Keratinocyte (primary cell): ENCODE results near the gene IGFBP3. TPM values are rescaled to one million over a fixed set of nuclear protein-coding genes. Genes with fewer than 3 reads are reported as not detected.

ENCODE experiments used
- DNase-seq: peaks from one replicate; pipeline ENCODE4 v3.0.0-alpha.2; 2011; ENCODE audit warnings: low read depth, missing footprints, low spot score
- FAIRE-seq: peaks from 2 replicates; lab custom pipeline; 2011; peaks lifted over from hg19 to GRCh38; lab: Jason Lieb, UNC
- H2AFZ ChIP-seq: 2 replicates; pipeline ENCODE4 v1.6.0; 2012; ENCODE audit warnings: low read length, control low read depth, inconsistent platforms; ENCODE audit not compliant: control insufficient read depth
- H3K27ac ChIP-seq: 2 replicates; pipeline ENCODE4 v1.5.1; 2011; ENCODE audit warnings: low read length; ENCODE audit not compliant: control insufficient read depth, insufficient read depth
- H3K27me3 ChIP-seq: 3 replicates; pipeline ENCODE4 v1.6.0; 2011; ENCODE audit warnings: low read length; ENCODE audit not compliant: control insufficient read depth, insufficient read depth; ENCODE audit errors: extremely low read depth
- H3K36me3 ChIP-seq, 2 experiments: 2 replicates in 1 of 2; 3 replicates in 1 of 2; pipeline ENCODE4 v1.5.1; 2011; ENCODE audit warnings: low read length in 2 of 2, mild to moderate bottlenecking in 1 of 2; ENCODE audit not compliant: control insufficient read depth in 2 of 2, insufficient read depth in 2 of 2; ENCODE audit errors: extremely low read depth in 1 of 2
- H3K4me1 ChIP-seq: 3 replicates; pipeline ENCODE4 v1.5.1; 2011; ENCODE audit warnings: low read length; ENCODE audit not compliant: control insufficient read depth, insufficient read depth; ENCODE audit errors: extremely low read depth
- H3K4me2 ChIP-seq: 3 replicates; pipeline ENCODE4 v1.6.0; 2011; ENCODE audit warnings: low read depth, low read length; ENCODE audit not compliant: control insufficient read depth, insufficient read depth; ENCODE audit errors: extremely low read depth
- H3K4me3 ChIP-seq, 3 experiments: fragments of 200-600 bp in 1 of 3; sonication (generic) in 1 of 3; 2 replicates in 2 of 3; 3 replicates in 1 of 3; pipeline ENCODE4 v1.5.1; 2011 to 2016; ENCODE audit warnings: low read length in 3 of 3, mild to moderate bottlenecking in 3 of 3, control low read depth in 2 of 3, inconsistent platforms in 1 of 3, low read depth in 1 of 3, mixed read lengths in 1 of 3, mixed run types in 1 of 3, moderate library complexity in 1 of 3; ENCODE audit not compliant: control insufficient read depth in 2 of 3, insufficient read depth in 2 of 3; ENCODE audit errors: extremely low read depth in 1 of 3
- H3K79me2 ChIP-seq: 2 replicates; pipeline ENCODE4 v1.6.0; 2012; ENCODE audit warnings: low read length; ENCODE audit not compliant: control insufficient read depth, insufficient read depth
- H3K9ac ChIP-seq: 3 replicates; pipeline ENCODE4 v1.6.0; 2011; ENCODE audit warnings: low read length; ENCODE audit not compliant: control insufficient read depth, insufficient read depth; ENCODE audit errors: extremely low read depth
- H3K9me1 ChIP-seq: 3 replicates; pipeline ENCODE4 v1.6.0; 2011; ENCODE audit warnings: low read length; ENCODE audit not compliant: control insufficient read depth, insufficient read depth; ENCODE audit errors: extremely low read depth
- H3K9me3 ChIP-seq: 2 replicates; pipeline ENCODE4 v1.5.1; 2012; ENCODE audit warnings: low read depth, low read length; ENCODE audit not compliant: control insufficient read depth
- H4K20me1 ChIP-seq: 3 replicates; pipeline ENCODE4 v1.6.0; 2011; ENCODE audit warnings: low read length; ENCODE audit not compliant: control insufficient read depth, insufficient read depth; ENCODE audit errors: extremely low read depth
- CTCF ChIP-seq, 3 experiments: IDR thresholded peaks in 1 of 3; conservative IDR thresholded peaks in 1 of 3; optimal IDR thresholded peaks in 1 of 3; 2 replicates in 2 of 3; 3 replicates in 1 of 3; pipeline versions ENCODE3 to v1.5.1; 2011; ENCODE audit warnings: low read length in 3 of 3, mild to moderate bottlenecking in 3 of 3, moderate library complexity in 2 of 3, control low read depth in 1 of 3, inconsistent platforms in 1 of 3; ENCODE audit not compliant: insufficient read depth in 2 of 3; ENCODE audit errors: extremely low read depth in 1 of 3
- EZH2 ChIP-seq: IDR thresholded peaks from one replicate; pipeline ENCODE4 v1.6.1; 2012; ENCODE audit warnings: inconsistent platforms, mild to moderate bottlenecking, low read length, moderate library complexity
- dilution Hi-C: fragments of 300-500 bp; cut with MboI; formaldehyde crosslinking; loops from one replicate; pipeline ENCODE4 v1.7.0; 2020; ENCODE audit warnings: low sequenced_read_pairs; ENCODE audit not compliant: extremely low pct_ligation_motif_present
- polyA plus RNA-seq, 5 experiments: library from polyadenylated mRNA; depleted of rRNA in 3 of 5; stranded (reverse) in 3 of 5; stranded (forward) in 1 of 5; unstranded in 1 of 5; fragments of >200 nt; gene quantifications; 1 replicate in 1 of 5; 2 replicates in 3 of 5; 3 replicates in 1 of 5; pipeline versions ENCODE4 v1.2.1 to v1.2.3, GENCODE V29; 2011 to 2012; ENCODE audit warnings: missing spikeins in 2 of 5, low read depth in 1 of 5, low replicate concordance in 1 of 5

IGFBP3 gene
- polyA plus RNA-seq, 1 donor (not counting 4 experiments of a cell fraction or from before 2014, with no cell fraction given), result 14.0 TPM

GRCh38 chr7:45912972-45913371, 8.1 kb downstream of the IGFBP3 start:
- Histone ChIP-seq H3K27ac (no peak overlapping the region), H3K4me2 (no peak overlapping the region), H3K27me3 (peaks cover 5% of the 10 kb centered on the region), H4K20me1 (no peaks in the 10 kb centered on the region), H3K9me1 (no peaks in the 10 kb centered on the region), H3K36me3 (no peaks in the 10 kb centered on the region), H2AFZ (no peak overlapping the region), H3K79me2 (no peaks in the 10 kb centered on the region), H3K4me3 (no peak overlapping the region), H3K9ac (no peak overlapping the region), H3K9me3 (no peaks in the 10 kb centered on the region), H3K4me1 (peaks cover 4% of the 10 kb centered on the region)
- FAIRE-seq (no peak), DNase-seq (no peak)
- TF ChIP-seq EZH2, result no peak
- dilution Hi-C loops, result no loop called here

GRCh38 chr7:45911311-45911710, 9.8 kb downstream of the IGFBP3 start:
- Histone ChIP-seq H3K27ac (no peak overlapping the region), H3K9me3 (no peaks in the 10 kb centered on the region), H3K4me1 (no peaks in the 10 kb centered on the region), H2AFZ (no peak overlapping the region), H3K4me3 (no peak overlapping the region), H3K9me1 (no peaks in the 10 kb centered on the region), H3K4me2 (no peak overlapping the region), H4K20me1 (no peaks in the 10 kb centered on the region), H3K9ac (no peak overlapping the region), H3K79me2 (no peaks in the 10 kb centered on the region), H3K36me3 (no peaks in the 10 kb centered on the region), H3K27me3 (no peaks in the 10 kb centered on the region)
- no peak for TF ChIP-seq EZH2
- DNase-seq (no peak), FAIRE-seq (no peak)
- dilution Hi-C loops, result no loop called here

GRCh38 chr7:45910855-45911254, 10.2 kb downstream of the IGFBP3 start:
- dilution Hi-C loops, result no loop called here
- Histone ChIP-seq H3K27ac (no peak overlapping the region), H3K4me3 (no peak overlapping the region), H3K79me2 (no peaks in the 10 kb centered on the region), H3K36me3 (no peaks in the 10 kb centered on the region), H3K27me3 (no peaks in the 10 kb centered on the region), H2AFZ (no peak overlapping the region), H3K9ac (no peak overlapping the region), H4K20me1 (no peaks in the 10 kb centered on the region), H3K9me1 (no peaks in the 10 kb centered on the region), H3K9me3 (no peaks in the 10 kb centered on the region), H3K4me1 (no peaks in the 10 kb centered on the region), H3K4me2 (no peak overlapping the region)
- FAIRE-seq (no peak), DNase-seq (no peak)
- TF ChIP-seq EZH2 (no peak), CTCF (optimal IDR thresholded peaks at IDR 0.05 in 1 of 3, IDR thresholded peaks at IDR 0.05 in 1 of 3, conservative IDR thresholded peaks at IDR 0.05 in 1 of 3; ENCODE audit: extremely low read depth in 1 of 3, insufficient read depth in 2 of 3, low read length in 3 of 3) (no peak)
